Trophoblast cell (in vitro differentiated cells and primary cell): ENCODE measurements around the gene NDUFA11. TPM values are rescaled to one million over a fixed set of nuclear protein-coding genes. Genes with fewer than 3 reads are reported as not detected.

Source experiments
- DNase-seq, 2 donors: peaks; one replicate each; pipeline ENCODE4 v3.0.0-alpha.2; 2016
- H2AFZ ChIP-seq: 2 replicates; pipeline ENCODE4 v1.6.1; 2013; ENCODE audit warnings: low read length, moderate library complexity, mild to moderate bottlenecking; ENCODE audit not compliant: insufficient read depth, poor library complexity
- H2AK5ac ChIP-seq: 2 replicates; pipeline ENCODE4 v1.6.1; 2013; ENCODE audit warnings: mild to moderate bottlenecking, low read length
- H2BK120ac ChIP-seq: 2 replicates; pipeline ENCODE4 v1.6.1; 2013; ENCODE audit warnings: low read length, mild to moderate bottlenecking, moderate library complexity; ENCODE audit not compliant: insufficient read depth, poor library complexity
- H2BK12ac ChIP-seq: 2 replicates; pipeline ENCODE4 v1.6.1; 2013; ENCODE audit warnings: mild to moderate bottlenecking, low read length, moderate library complexity
- H2BK5ac ChIP-seq: 2 replicates; pipeline ENCODE4 v1.6.1; 2013; ENCODE audit warnings: low read length, low read depth, moderate library complexity, mild to moderate bottlenecking; ENCODE audit not compliant: poor library complexity
- H3K14ac ChIP-seq: 2 replicates; pipeline ENCODE4 v1.6.1; 2013; ENCODE audit warnings: mild to moderate bottlenecking, low read length
- H3K18ac ChIP-seq: 2 replicates; pipeline ENCODE4 v1.6.1; 2013; ENCODE audit warnings: mild to moderate bottlenecking, low read length
- H3K23ac ChIP-seq: 2 replicates; pipeline ENCODE4 v1.6.1; 2013; ENCODE audit warnings: low read length
- H3K27ac ChIP-seq: 2 replicates; pipeline ENCODE4 v1.5.1; 2013; ENCODE audit warnings: low read depth, mild to moderate bottlenecking, inconsistent platforms, low read length, moderate library complexity
- H3K27me3 ChIP-seq: 2 replicates; pipeline ENCODE4 v1.6.1; 2013; ENCODE audit warnings: inconsistent platforms, mild to moderate bottlenecking, low read length, moderate library complexity; ENCODE audit not compliant: insufficient read depth
- H3K36me3 ChIP-seq, 2 experiments: 1 replicate in 1 of 2; 2 replicates in 1 of 2; pipeline ENCODE4 v1.6.1; 2013; ENCODE audit warnings: low read length in 2 of 2, mild to moderate bottlenecking in 2 of 2, moderate library complexity in 1 of 2; ENCODE audit not compliant: insufficient read depth in 2 of 2, control insufficient read depth in 1 of 2
- H3K4ac ChIP-seq: 2 replicates; pipeline ENCODE4 v1.6.1; 2013; ENCODE audit warnings: low read depth, mild to moderate bottlenecking, low read length, moderate library complexity
- H3K4me1 ChIP-seq, 2 experiments: 1 replicate in 1 of 2; 2 replicates in 1 of 2; pipeline ENCODE4 v1.6.1; 2013; ENCODE audit warnings: low read length in 2 of 2, mild to moderate bottlenecking in 2 of 2, moderate library complexity in 1 of 2; ENCODE audit not compliant: insufficient read depth in 2 of 2, control insufficient read depth in 1 of 2
- H3K4me2 ChIP-seq: 2 replicates; pipeline ENCODE4 v1.6.1; 2013; ENCODE audit warnings: inconsistent platforms, mild to moderate bottlenecking, low read length, moderate library complexity
- H3K4me3 ChIP-seq: 2 replicates; pipeline ENCODE4 v1.5.1; 2013; ENCODE audit warnings: mild to moderate bottlenecking, low read depth, low read length, inconsistent platforms
- H3K79me1 ChIP-seq: one replicate; pipeline ENCODE4 v1.6.1; 2013; ENCODE audit warnings: low read length
- H3K79me2 ChIP-seq: 2 replicates; pipeline ENCODE4 v1.6.1; 2013; ENCODE audit warnings: low read length, mild to moderate bottlenecking; ENCODE audit not compliant: control insufficient read depth, insufficient read depth, poor library complexity
- H3K9ac ChIP-seq: 2 replicates; pipeline ENCODE4 v1.6.1; 2013; ENCODE audit warnings: mild to moderate bottlenecking, low read length
- H3K9me3 ChIP-seq: 2 replicates; pipeline ENCODE4 v1.6.1; 2013; ENCODE audit warnings: low read depth, mild to moderate bottlenecking, control low read depth, inconsistent platforms, low read length; ENCODE audit not compliant: insufficient read depth
- H4K12ac ChIP-seq: 2 replicates; pipeline ENCODE4 v1.6.1; 2013; ENCODE audit warnings: low read depth, mild to moderate bottlenecking, low read length, moderate library complexity
- H4K8ac ChIP-seq: 2 replicates; pipeline ENCODE4 v1.6.1; 2013; ENCODE audit warnings: low read depth, mild to moderate bottlenecking, low read length, moderate library complexity
- H4K91ac ChIP-seq: one replicate; pipeline ENCODE4 v1.6.1; 2013; ENCODE audit warnings: low read depth, mild to moderate bottlenecking, low read length, moderate library complexity
- WGBS: extraction: QIAGEN DNeasy Blood & Tissue Kit; methylation state at CpG from one replicate; pipeline ENCODE4 v1.1.7; 2013; ENCODE audit warnings: missing lambda C conversion rate; ENCODE audit not compliant: insufficient read length, insufficient coverage; ENCODE audit errors: extremely low coverage; 5-methylcytosine and 5-hydroxymethylcytosine counted together
- polyA plus RNA-seq: library from polyadenylated mRNA; stranded (reverse); fragments of 200-250 nt; gene quantifications from 2 replicates; pipeline ENCODE4 v1.2.3, GENCODE V29; 2013

The NDUFA11 gene
- polyA plus RNA-seq, result 291 and 293 TPM in 2 replicates

DNA sequence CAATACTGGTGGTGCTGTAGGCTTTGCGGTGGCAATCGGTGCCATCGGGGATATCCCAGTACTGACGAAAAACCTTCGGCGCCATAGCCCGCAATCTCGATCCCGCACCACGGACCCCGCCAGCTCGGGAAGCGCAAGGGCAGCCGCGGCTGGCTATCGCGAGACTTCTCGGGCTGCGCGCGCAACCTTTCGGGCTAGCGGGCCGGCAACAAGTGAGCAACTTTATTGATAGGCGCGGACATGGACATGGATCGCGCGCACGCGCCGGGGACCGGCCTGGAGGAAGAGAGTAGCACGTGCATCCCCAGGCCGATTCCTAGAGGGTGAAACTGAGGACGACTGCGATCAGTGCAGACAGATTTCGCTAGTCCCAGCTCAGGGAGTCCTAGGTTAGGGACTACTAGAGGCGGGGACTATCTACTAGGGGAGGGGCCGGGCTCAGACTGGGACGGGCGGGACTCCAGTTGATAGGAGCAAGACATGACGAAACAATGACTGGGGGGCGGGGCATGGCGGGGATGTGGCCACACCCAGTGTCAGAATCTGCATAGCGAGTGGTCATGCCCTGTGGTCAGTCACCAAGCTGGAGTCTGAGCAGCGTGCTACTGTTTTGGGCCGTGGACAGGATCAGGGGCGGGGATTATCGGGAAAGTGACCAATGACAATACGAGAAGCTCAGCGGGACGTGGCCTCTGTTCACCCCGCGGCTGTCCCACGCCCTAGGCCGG lies at the start of gene NDUFA11:
NDUFA11 (minus strand) TSS at position 167 of the 728 bp plus-strand sequence; CDS start at position 85, 82 bp downstream.
- H3K18ac ChIP-seq, result peak within 1 kb of the TSS; percentile 96

DNA sequence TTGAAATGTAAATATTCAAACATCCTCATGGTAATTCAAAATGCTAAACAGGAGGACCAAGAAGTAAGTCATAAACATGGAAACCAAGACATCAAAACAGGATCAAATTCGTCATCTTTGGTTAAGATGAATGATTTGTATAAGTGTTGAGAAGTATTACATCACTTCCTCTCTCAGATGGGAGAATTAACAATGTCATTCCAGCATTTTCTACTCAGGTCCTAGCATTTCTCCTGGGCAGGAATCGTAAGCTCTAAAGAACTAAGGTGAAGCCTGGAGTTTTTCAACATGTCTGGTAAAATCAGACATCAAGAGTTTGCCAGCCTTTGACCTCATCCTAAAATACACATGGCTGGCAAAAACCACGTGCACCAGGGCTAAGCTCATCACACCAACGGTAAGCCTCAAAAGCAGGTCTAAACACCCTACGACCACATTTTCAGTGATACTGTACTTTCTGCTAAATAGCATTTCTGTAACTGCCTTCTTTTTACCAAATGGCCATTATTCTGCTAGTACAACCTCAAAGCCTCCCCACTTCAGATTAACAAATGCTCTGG lies 49.5 kb upstream of the NDUFA11 start:
- no peak overlapping the region for H2AK5ac ChIP-seq
- no peak overlapping the region for H2BK12ac ChIP-seq
- H3K27ac ChIP-seq, result no peak overlapping the region
- H3K79me1 ChIP-seq, result no peaks in the 10 kb centered on the region
- H3K4ac ChIP-seq, result no peak overlapping the region
- no peak overlapping the region for H2BK5ac ChIP-seq
- no peak overlapping the region for H2AFZ ChIP-seq
- no CpG with 5 or more reads among the region's 5 CpGs for WGBS
- no peak overlapping the region for H4K91ac ChIP-seq
- no peak overlapping the region for H3K9ac ChIP-seq
- H3K4me1 ChIP-seq, result peaks cover 5 to 16% of the 10 kb centered on the region in 2 experiments
- H3K79me2 ChIP-seq, result no peaks in the 10 kb centered on the region
- DNase-seq, result no peak
- H3K23ac ChIP-seq, result no peak overlapping the region
- H3K14ac ChIP-seq, result no peak overlapping the region
- no peak overlapping the region for H4K8ac ChIP-seq
- H4K12ac ChIP-seq, result no peak overlapping the region
- peaks cover 9 to 22% of the 10 kb centered on the region in 2 experiments for H3K36me3 ChIP-seq
- no peaks in the 10 kb centered on the region for H3K27me3 ChIP-seq
- no peak overlapping the region for H3K18ac ChIP-seq
- H3K9me3 ChIP-seq, result no peaks in the 10 kb centered on the region
- H2BK120ac ChIP-seq, result no peak overlapping the region
- H3K4me3 ChIP-seq, result no peak overlapping the region
- no peak overlapping the region for H3K4me2 ChIP-seq

More for the DNA sequence above, at the start of gene NDUFA11:
- peak within 1 kb of the TSS; percentile 97 for H3K4me3 ChIP-seq
- H3K4me1 ChIP-seq, result peaks cover 8 to 12% of the 10 kb centered on the region in 2 experiments
- H2AK5ac ChIP-seq, result peak within 1 kb of the TSS; percentile 85
- H2BK120ac ChIP-seq, result peak within 1 kb of the TSS; percentile 89
- H3K14ac ChIP-seq, result peak within 1 kb of the TSS; percentile 95
- H3K79me1 ChIP-seq, result peaks cover 10% of the 10 kb centered on the region
- H3K27ac ChIP-seq, result peak within 1 kb of the TSS; percentile 70
- H3K4ac ChIP-seq, result peak within 1 kb of the TSS; percentile 99
- peaks cover 16% of the 10 kb centered on the region for H3K79me2 ChIP-seq
- peak within 1 kb of the TSS; percentile 94 for H3K4me2 ChIP-seq
- peak within 1 kb of the TSS; percentile 21 for H2BK12ac ChIP-seq
- WGBS, result no CpG with 5 or more reads among the region's 57 CpGs
- no peaks in the 10 kb centered on the region for H3K9me3 ChIP-seq
- H4K8ac ChIP-seq, result peak within 1 kb of the TSS; percentile 97
- H3K9ac ChIP-seq, result peak within 1 kb of the TSS; percentile 100
- peaks cover 9 to 12% of the 10 kb centered on the region in 2 experiments for H3K36me3 ChIP-seq
- peak within 1 kb of the TSS; percentile 95 for H4K91ac ChIP-seq
- H2BK5ac ChIP-seq, result peak within 1 kb of the TSS; percentile 85
- no peaks in the 10 kb centered on the region for H3K27me3 ChIP-seq
- no peak within 1 kb of the TSS for H3K23ac ChIP-seq
- H2AFZ ChIP-seq, result peak within 1 kb of the TSS; percentile 98
- H4K12ac ChIP-seq, result peak within 1 kb of the TSS; percentile 95
- peak; percentile 94 to 98 for DNase-seq

DNA sequence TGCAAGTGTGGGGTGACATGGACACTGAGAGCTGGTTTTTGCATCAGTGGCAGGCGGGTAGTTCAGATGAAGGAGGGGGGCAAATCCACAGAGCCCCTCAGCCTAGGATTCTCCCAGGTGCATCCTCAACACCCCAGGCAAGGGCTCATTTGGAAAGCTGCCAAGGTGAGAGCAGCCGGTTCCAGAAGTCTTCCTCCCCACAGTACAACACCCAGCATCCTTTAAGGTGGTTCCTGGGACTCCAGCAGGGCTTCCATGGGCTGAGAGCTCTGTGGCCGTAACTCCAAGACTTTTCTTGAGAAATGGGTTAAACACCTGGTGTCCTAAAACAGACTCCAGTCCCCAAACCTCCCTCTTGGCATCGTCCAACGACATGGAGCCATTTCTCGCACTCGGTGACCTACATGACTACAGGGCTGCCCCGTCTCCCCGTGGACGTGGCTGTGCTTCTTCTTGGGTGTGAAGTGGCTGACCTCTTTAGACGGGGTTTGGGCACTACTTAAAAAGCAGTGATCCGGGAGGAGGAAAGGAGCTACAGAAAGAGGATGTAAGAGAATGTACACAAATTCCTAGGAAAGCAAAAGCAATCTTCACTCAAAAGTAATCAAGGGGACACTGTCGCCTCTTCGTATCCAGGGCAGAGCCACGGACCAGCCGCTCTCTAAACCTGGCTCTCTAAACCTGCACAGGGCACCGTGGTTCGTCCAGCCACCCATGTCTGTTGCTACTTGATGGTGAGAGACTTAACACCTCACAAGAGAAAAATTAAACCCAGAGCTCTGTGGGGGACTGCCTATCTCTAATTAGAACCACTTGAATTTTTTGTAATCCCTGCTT lies 48.8 kb upstream of the NDUFA11 start:
- H3K4ac ChIP-seq, result no peak overlapping the region
- no peak overlapping the region for H3K4me3 ChIP-seq
- WGBS, result no CpG with 5 or more reads among the region's 18 CpGs
- H3K23ac ChIP-seq, result no peak overlapping the region
- no peak overlapping the region for H3K27ac ChIP-seq
- no peak overlapping the region for H4K8ac ChIP-seq
- no peak overlapping the region for H4K91ac ChIP-seq
- peaks cover 8 to 17% of the 10 kb centered on the region in 2 experiments for H3K4me1 ChIP-seq
- no peak overlapping the region for H2BK12ac ChIP-seq
- peaks cover 9 to 22% of the 10 kb centered on the region in 2 experiments for H3K36me3 ChIP-seq
- no peak overlapping the region for H3K18ac ChIP-seq
- no peak overlapping the region for H2BK5ac ChIP-seq
- DNase-seq, result no peak
- no peak overlapping the region for H4K12ac ChIP-seq
- no peaks in the 10 kb centered on the region for H3K79me2 ChIP-seq
- H3K9ac ChIP-seq, result no peak overlapping the region
- H3K9me3 ChIP-seq, result no peaks in the 10 kb centered on the region
- no peak overlapping the region for H3K4me2 ChIP-seq
- H2AFZ ChIP-seq, result no peak overlapping the region
- H3K27me3 ChIP-seq, result no peaks in the 10 kb centered on the region
- H3K79me1 ChIP-seq, result no peaks in the 10 kb centered on the region
- no peak overlapping the region for H2AK5ac ChIP-seq
- no peak overlapping the region for H3K14ac ChIP-seq
- H2BK120ac ChIP-seq, result no peak overlapping the region

DNA sequence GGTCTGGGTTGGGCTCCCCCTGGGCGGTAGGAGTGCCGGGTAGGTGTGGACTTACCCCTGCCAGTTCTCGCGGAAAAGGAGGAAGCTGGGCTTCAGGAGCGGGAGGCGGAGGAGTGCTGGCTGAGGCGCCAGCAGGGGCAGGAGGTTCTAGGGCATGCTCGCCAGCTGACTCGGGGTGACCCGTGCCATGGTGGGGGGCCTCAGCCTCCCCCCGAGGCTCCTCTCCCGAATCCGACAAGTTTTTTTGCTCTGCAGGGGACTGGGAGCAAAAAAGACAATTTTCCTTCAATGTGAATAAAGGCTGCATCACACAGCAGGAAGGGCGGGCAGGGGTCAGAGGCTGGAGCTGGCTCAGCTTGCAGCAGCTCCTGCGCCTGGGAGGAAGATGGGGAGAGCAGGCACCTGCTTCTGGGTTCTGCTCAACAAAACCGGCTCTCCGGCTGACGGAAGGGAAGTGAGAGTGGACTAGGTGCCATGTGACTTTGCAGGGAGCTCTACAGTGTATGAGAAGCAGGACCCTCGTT lies 47.8 kb upstream of the NDUFA11 start:
- Histone ChIP-seq H2BK12ac (no peak overlapping the region), H2BK120ac (no peak overlapping the region), H4K91ac (no peak overlapping the region), H3K23ac (no peak overlapping the region), H3K27me3 (no peaks in the 10 kb centered on the region), H3K4me3 (no peak overlapping the region), H3K14ac (no peak overlapping the region), H3K27ac (no peak overlapping the region), H3K9me3 (no peaks in the 10 kb centered on the region), H3K4ac (peak overlapping the region; percentile 27), H4K8ac (no peak overlapping the region), H3K18ac (peak overlapping the region; percentile 54), H3K4me1 (peaks cover 8 to 18% of the 10 kb centered on the region in 2 experiments), H3K79me1 (no peaks in the 10 kb centered on the region), H3K4me2 (no peak overlapping the region), H2AK5ac (no peak overlapping the region), H3K79me2 (no peaks in the 10 kb centered on the region), H3K36me3 (peaks cover 9 to 22% of the 10 kb centered on the region in 2 experiments), H2BK5ac (no peak overlapping the region), H2AFZ (no peak overlapping the region), H4K12ac (no peak overlapping the region), H3K9ac (no peak overlapping the region)
- no peak for DNase-seq
- no CpG with 5 or more reads among the region's 19 CpGs for WGBS
